ENCODE measurements around the gene FBXO27. TPM values are rescaled to one million over a fixed set of nuclear protein-coding genes. Genes with fewer than 3 reads are reported as not detected.

Gene FBXO27
- total RNA-seq, 1 experiment from 2014 or later, result 16.4 TPM

GRCh38 chr19:39008137-39008536 lies 24.2 kb downstream of the FBXO27 start:
- no peak overlapping the region for H3K27ac ChIP-seq (ENCODE audit: low read depth, low read length)
- ChIA-PET RAD21 (ENCODE audit: low non-redundant PET in 1 of 2, low total read pairs in 2 of 2, uncharacterized antibody in 2 of 2, unreplicated experiment in 2 of 2) (no interaction called here), CTCF (no interaction called here), POLR2A (no interaction called here)
- no peak for ATAC-seq
- no peaks in the 10 kb centered on the region for H3K9me3 ChIP-seq (ENCODE audit: control insufficient read depth in 1 of 2, insufficient read depth in 1 of 2, low read depth in 1 of 2, low read length in 2 of 2)
- H3K79me2 ChIP-seq (ENCODE audit: insufficient read depth, low read length), result no peaks in the 10 kb centered on the region
- no peak overlapping the region for H3K4me2 ChIP-seq (ENCODE audit: low read length)
- no peaks in the 10 kb centered on the region for H3K27me3 ChIP-seq (ENCODE audit: insufficient read depth, low read length)
- intact Hi-C loops (cut with micrococcal nuclease), result no loop called here
- TF ChIP-seq ELF1 (IDR thresholded peaks at IDR 0.05; ENCODE audit: borderline replicate concordance, low read depth) (no peak), EGR1 (IDR thresholded peaks at IDR 0.05; ENCODE audit: low read depth) (no peak), REST (IDR thresholded peaks at IDR 0.05; ENCODE audit: low read depth) (no peak), EZH2phosphoT487 (IDR thresholded peaks at IDR 0.05; ENCODE audit: borderline replicate concordance) (no peak), CEBPB (IDR thresholded peaks at IDR 0.05; ENCODE audit: low read depth) (no peak), EZH2 (IDR thresholded peaks at IDR 0.05) (no peak), MAX (IDR thresholded peaks at IDR 0.05) (no peak), CTCF (IDR thresholded peaks at IDR 0.05 in 2 of 3, conservative IDR thresholded peaks at IDR 0.05 in 1 of 3; ENCODE audit: borderline replicate concordance in 1 of 3, insufficient read depth in 1 of 3, low read depth in 2 of 3, low read length in 2 of 3) (no peak), FOSL1 (IDR thresholded peaks at IDR 0.05; ENCODE audit: low read depth) (no peak), SRF (IDR thresholded peaks at IDR 0.05; ENCODE audit: low read depth) (no peak), ZBTB33 (IDR thresholded peaks at IDR 0.05; ENCODE audit: extremely low read depth, insufficient replicate concordance, low read length) (no peak)
- H3K36me3 ChIP-seq (ENCODE audit: control insufficient read depth in 1 of 2, insufficient read depth in 2 of 2, low read length in 2 of 2), result no peaks in the 10 kb centered on the region
- H2AFZ ChIP-seq (ENCODE audit: low read depth, low read length, poor library complexity, severe bottlenecking), result no peak overlapping the region
- no peaks in the 10 kb centered on the region for H4K20me1 ChIP-seq (ENCODE audit: insufficient read depth)
- no peak overlapping the region for H3K4me3 ChIP-seq (replicated peaks in 1 of 2; ENCODE audit: low read depth in 1 of 2, low read length in 2 of 2)
- H3K9me2 ChIP-seq (ENCODE audit: insufficient read depth), result no peaks in the 10 kb centered on the region
- H3K9ac ChIP-seq (ENCODE audit: low read length), result no peak overlapping the region
- no peaks in the 10 kb centered on the region for H3K4me1 ChIP-seq (ENCODE audit: control insufficient read depth in 1 of 2, insufficient read depth in 2 of 2, low read length in 2 of 2)
- DNase-seq (ENCODE audit: low read depth, low spot score), result no peak
- BruUV-seq (replicated peaks), result no TSS peak
